ENCODE results near the gene TERT.

TERT gene

GRCh38 chr5:1336749-1337488, 42.1 kb upstream of the TERT start:
- H4K8ac ChIP-seq (ENCODE audit: low read depth, low read length) = no peak overlapping the region
- no peak overlapping the region for H3K14ac ChIP-seq (ENCODE audit: low read length)
- no peak overlapping the region for H3K4me3 ChIP-seq (ENCODE audit: low read length in 2 of 2)
- H2BK120ac ChIP-seq (ENCODE audit: low read depth, low read length) = no peak overlapping the region
- WGBS, 2 donors (ENCODE audit: extremely low coverage in 2 of 2, insufficient read length in 2 of 2, insufficient replicate concordance in 1 of 2) = no CpG with 5 or more reads among the region's 22 CpGs
- no peak overlapping the region for H3K18ac ChIP-seq (ENCODE audit: low read length)
- H3K27ac ChIP-seq (replicated peaks; ENCODE audit: low read length) = no peak overlapping the region
- H2AK5ac ChIP-seq (ENCODE audit: low read depth, low read length) = no peak overlapping the region
- H3K23ac ChIP-seq (ENCODE audit: low read depth, low read length, poor library complexity) = peak overlapping the region; percentile 33
- H3K4me2 ChIP-seq (ENCODE audit: insufficient read depth, low read length, poor library complexity, severe bottlenecking) = no peak overlapping the region
- H3K27me3 ChIP-seq (ENCODE audit: control insufficient read depth in 3 of 3, insufficient read depth in 3 of 3, low read depth in 1 of 3, low read length in 3 of 3) = no peaks in the 10 kb centered on the region
- H2BK12ac ChIP-seq (ENCODE audit: low read length) = no peak overlapping the region
- H4K91ac ChIP-seq (ENCODE audit: low read depth, low read length, poor library complexity) = no peak overlapping the region
- no peak overlapping the region for H2BK5ac ChIP-seq (ENCODE audit: low read length)
- no peak overlapping the region for H3K4ac ChIP-seq (ENCODE audit: low read length)
- no peak overlapping the region for H2BK15ac ChIP-seq (ENCODE audit: low read length)
- H3K4me1 ChIP-seq (ENCODE audit: control insufficient read depth in 2 of 2, insufficient read depth in 1 of 2, low read depth in 1 of 2, low read length in 2 of 2) = no peaks in the 10 kb centered on the region
- peaks cover 0 to 1% of the 10 kb centered on the region in 2 donors for H3K9me3 ChIP-seq (replicated peaks in 1 of 2; ENCODE audit: control insufficient read depth in 2 of 2, insufficient read depth in 1 of 2, low read depth in 1 of 2, low read length in 2 of 2)
- peaks cover 3% of the 10 kb centered on the region for H3K79me1 ChIP-seq (ENCODE audit: low read depth, low read length)
- peaks cover 61 to 88% of the 10 kb centered on the region in 2 donors for H3K36me3 ChIP-seq (replicated peaks in 1 of 2; ENCODE audit: control insufficient read depth in 2 of 2, insufficient read depth in 2 of 2, low read length in 2 of 2)
- no peak overlapping the region for H3K9ac ChIP-seq (ENCODE audit: low read depth, low read length, poor library complexity)
- no peak for DNase-seq (ENCODE audit: low spot score)
- no peak overlapping the region for H2AFZ ChIP-seq (ENCODE audit: low read length)

- Histone ChIP-seq H3K27me3 (ENCODE audit: control insufficient read depth in 3 of 3, insufficient read depth in 3 of 3, low read depth in 1 of 3, low read length in 3 of 3) (no peaks in the 10 kb centered on the region), H2BK120ac (ENCODE audit: low read depth, low read length) (no peak overlapping the region), H2AK5ac (ENCODE audit: low read depth, low read length) (no peak overlapping the region), H3K36me3 (replicated peaks in 1 of 2; ENCODE audit: control insufficient read depth in 2 of 2, insufficient read depth in 2 of 2, low read length in 2 of 2) (peaks cover 57 to 88% of the 10 kb centered on the region in 2 donors), H3K23ac (ENCODE audit: low read depth, low read length, poor library complexity) (no peak overlapping the region), H2BK12ac (ENCODE audit: low read length) (no peak overlapping the region), H3K18ac (ENCODE audit: low read length) (no peak overlapping the region), H3K9ac (ENCODE audit: low read depth, low read length, poor library complexity) (no peak overlapping the region), H2BK15ac (ENCODE audit: low read length) (no peak overlapping the region), H4K91ac (ENCODE audit: low read depth, low read length, poor library complexity) (no peak overlapping the region), H4K8ac (ENCODE audit: low read depth, low read length) (no peak overlapping the region), H3K4ac (ENCODE audit: low read length) (no peak overlapping the region), H3K4me3 (ENCODE audit: low read length in 2 of 2) (no peak overlapping the region), H3K9me3 (replicated peaks in 1 of 2; ENCODE audit: control insufficient read depth in 2 of 2, insufficient read depth in 1 of 2, low read depth in 1 of 2, low read length in 2 of 2) (no peaks in the 10 kb centered on the region), H2BK5ac (ENCODE audit: low read length) (no peak overlapping the region), H3K4me1 (ENCODE audit: control insufficient read depth in 2 of 2, insufficient read depth in 1 of 2, low read depth in 1 of 2, low read length in 2 of 2) (no peaks in the 10 kb centered on the region), H3K4me2 (ENCODE audit: insufficient read depth, low read length, poor library complexity, severe bottlenecking) (no peak overlapping the region), H2AFZ (ENCODE audit: low read length) (no peak overlapping the region), H3K79me1 (ENCODE audit: low read depth, low read length) (peaks cover 5% of the 10 kb centered on the region), H3K14ac (ENCODE audit: low read length) (no peak overlapping the region), H3K27ac (replicated peaks; ENCODE audit: low read length) (no peak overlapping the region)
- DNase-seq (ENCODE audit: low spot score) = no peak
- WGBS, 2 donors (ENCODE audit: extremely low coverage in 2 of 2, insufficient read length in 2 of 2, insufficient replicate concordance in 1 of 2) = no CpG with 5 or more reads among the region's 14 CpGs
Observed at GRCh38 chr5:1336106-1336561, 41.3 kb upstream of the TERT start.

GRCh38 chr5:1335540-1336095, 40.8 kb upstream of the TERT start:
- Histone ChIP-seq H2BK120ac (ENCODE audit: low read depth, low read length) (no peak overlapping the region), H3K4me3 (ENCODE audit: low read length in 2 of 2) (no peak overlapping the region), H3K9ac (ENCODE audit: low read depth, low read length, poor library complexity) (no peak overlapping the region), H3K14ac (ENCODE audit: low read length) (no peak overlapping the region), H2BK15ac (ENCODE audit: low read length) (no peak overlapping the region), H3K36me3 (replicated peaks in 1 of 2; ENCODE audit: control insufficient read depth in 2 of 2, insufficient read depth in 2 of 2, low read length in 2 of 2) (peaks cover 56 to 90% of the 10 kb centered on the region in 2 donors), H3K23ac (ENCODE audit: low read depth, low read length, poor library complexity) (no peak overlapping the region), H3K4me1 (ENCODE audit: control insufficient read depth in 2 of 2, insufficient read depth in 1 of 2, low read depth in 1 of 2, low read length in 2 of 2) (no peaks in the 10 kb centered on the region), H3K27ac (replicated peaks; ENCODE audit: low read length) (no peak overlapping the region), H4K8ac (ENCODE audit: low read depth, low read length) (no peak overlapping the region), H2BK12ac (ENCODE audit: low read length) (no peak overlapping the region), H2AK5ac (ENCODE audit: low read depth, low read length) (no peak overlapping the region), H2BK5ac (ENCODE audit: low read length) (peak overlapping the region; percentile 30), H3K9me3 (replicated peaks in 1 of 2; ENCODE audit: control insufficient read depth in 2 of 2, insufficient read depth in 1 of 2, low read depth in 1 of 2, low read length in 2 of 2) (no peaks in the 10 kb centered on the region), H3K27me3 (ENCODE audit: control insufficient read depth in 3 of 3, insufficient read depth in 3 of 3, low read depth in 1 of 3, low read length in 3 of 3) (no peaks in the 10 kb centered on the region), H3K18ac (ENCODE audit: low read length) (no peak overlapping the region), H4K91ac (ENCODE audit: low read depth, low read length, poor library complexity) (no peak overlapping the region), H3K4me2 (ENCODE audit: insufficient read depth, low read length, poor library complexity, severe bottlenecking) (no peak overlapping the region), H3K4ac (ENCODE audit: low read length) (no peak overlapping the region), H2AFZ (ENCODE audit: low read length) (no peak overlapping the region), H3K79me1 (ENCODE audit: low read depth, low read length) (peaks cover 5% of the 10 kb centered on the region)
- DNase-seq (ENCODE audit: low spot score) = no peak
- no CpG with 5 or more reads among the region's 19 CpGs for WGBS, 2 donors (ENCODE audit: extremely low coverage in 2 of 2, insufficient read length in 2 of 2, insufficient replicate concordance in 1 of 2)

- no peak overlapping the region for H3K14ac ChIP-seq (ENCODE audit: low read length)
- H2BK120ac ChIP-seq (ENCODE audit: low read depth, low read length) = no peak overlapping the region
- no peaks in the 10 kb centered on the region for H3K4me1 ChIP-seq (ENCODE audit: control insufficient read depth in 2 of 2, insufficient read depth in 1 of 2, low read depth in 1 of 2, low read length in 2 of 2)
- no peak overlapping the region for H2AK5ac ChIP-seq (ENCODE audit: low read depth, low read length)
- H3K4me2 ChIP-seq (ENCODE audit: insufficient read depth, low read length, poor library complexity, severe bottlenecking) = no peak overlapping the region
- H3K79me1 ChIP-seq (ENCODE audit: low read depth, low read length) = peaks cover 7% of the 10 kb centered on the region
- no peak overlapping the region for H4K91ac ChIP-seq (ENCODE audit: low read depth, low read length, poor library complexity)
- H2BK15ac ChIP-seq (ENCODE audit: low read length) = no peak overlapping the region
- no peak overlapping the region for H3K27ac ChIP-seq (replicated peaks; ENCODE audit: low read length)
- peak overlapping the region; percentile 30 for H2BK5ac ChIP-seq (ENCODE audit: low read length)
- H3K9ac ChIP-seq (ENCODE audit: low read depth, low read length, poor library complexity) = no peak overlapping the region
- H2AFZ ChIP-seq (ENCODE audit: low read length) = no peak overlapping the region
- DNase-seq (ENCODE audit: low spot score) = no peak
- no peak overlapping the region for H3K18ac ChIP-seq (ENCODE audit: low read length)
- no peak overlapping the region for H3K4me3 ChIP-seq (ENCODE audit: low read length in 2 of 2)
- peak overlapping the region; percentile 6 for H2BK12ac ChIP-seq (ENCODE audit: low read length)
- H4K8ac ChIP-seq (ENCODE audit: low read depth, low read length) = peak overlapping the region; percentile 31
- peaks cover 56 to 90% of the 10 kb centered on the region in 2 donors for H3K36me3 ChIP-seq (replicated peaks in 1 of 2; ENCODE audit: control insufficient read depth in 2 of 2, insufficient read depth in 2 of 2, low read length in 2 of 2)
- no peaks in the 10 kb centered on the region for H3K27me3 ChIP-seq (ENCODE audit: control insufficient read depth in 3 of 3, insufficient read depth in 3 of 3, low read depth in 1 of 3, low read length in 3 of 3)
- no peak overlapping the region for H3K23ac ChIP-seq (ENCODE audit: low read depth, low read length, poor library complexity)
- WGBS, 2 donors (ENCODE audit: extremely low coverage in 2 of 2, insufficient read length in 2 of 2, insufficient replicate concordance in 1 of 2) = no CpG with 5 or more reads among the region's 32 CpGs
- H3K4ac ChIP-seq (ENCODE audit: low read length) = no peak overlapping the region
- H3K9me3 ChIP-seq (replicated peaks in 1 of 2; ENCODE audit: control insufficient read depth in 2 of 2, insufficient read depth in 1 of 2, low read depth in 1 of 2, low read length in 2 of 2) = no peaks in the 10 kb centered on the region
Observed at GRCh38 chr5:1334831-1335539, 40.1 kb upstream of the TERT start.
